GM18909 (cell line): ENCODE measurements around the gene SPSB4.

Experiments
- ATAC-seq: cut with Tn5 transposase; IDR thresholded peaks from one replicate; pipeline ENCODE4 v1.9.1; 2021; ENCODE audit warnings: mild to moderate bottlenecking; ENCODE audit not compliant: unreplicated experiment, poor library complexity

SPSB4 gene

GRCh38 chr3:141052201-141053069, 1.3 kb downstream of the SPSB4 start:
- ATAC-seq, result no peak

GRCh38 chr3:141055136-141055535, 4.0 kb downstream of the SPSB4 start:
- ATAC-seq, result no peak

GRCh38 chr3:141055536-141056445, 4.6 kb downstream of the SPSB4 start:
- ATAC-seq, result no peak

GRCh38 chr3:141056751-141057171, 5.6 kb downstream of the SPSB4 start:
- ATAC-seq, result no peak

GRCh38 chr3:141057436-141057835, 6.3 kb downstream of the SPSB4 start:
- no peak for ATAC-seq

- no peak for ATAC-seq
These were observed 7.0 kb downstream of the SPSB4 start for GRCh38 chr3:141057946-141058800.

GRCh38 chr3:141058996-141059395, 7.8 kb downstream of the SPSB4 start:
- no peak for ATAC-seq

- ATAC-seq, result no peak
These were observed 8.7 kb downstream of the SPSB4 start for GRCh38 chr3:141059816-141060215.

- no peak for ATAC-seq
These were observed 9.2 kb downstream of the SPSB4 start for GRCh38 chr3:141060327-141060726.

- ATAC-seq, result no peak
These were observed 12.7 kb downstream of the SPSB4 start for GRCh38 chr3:141063831-141064230.

GRCh38 chr3:141064255-141064926, 13.2 kb downstream of the SPSB4 start:
- no peak for ATAC-seq

- ATAC-seq, result no peak
These were observed 14.1 kb downstream of the SPSB4 start for GRCh38 chr3:141065258-141065657.

- no peak for ATAC-seq
These were observed 15.0 kb downstream of the SPSB4 start for GRCh38 chr3:141065841-141066805.

- no peak for ATAC-seq
These were observed 16.2 kb downstream of the SPSB4 start for GRCh38 chr3:141067206-141067974.

- ATAC-seq, result no peak
These were observed 19.1 kb downstream of the SPSB4 start for GRCh38 chr3:141070229-141070628.

GRCh38 chr3:141070727-141071357, 19.7 kb downstream of the SPSB4 start:
- ATAC-seq, result no peak

- ATAC-seq, result no peak
These were observed 20.6 kb downstream of the SPSB4 start for GRCh38 chr3:141071681-141072260.
